DND-41 (cell line): Measurements from ENCODE around the gene MKLN1.

ENCODE experiments used
- ATAC-seq: fragments of 200-7000 bp; cut with Tn5 transposase; 3 replicates; pipeline ENCODE4 v1.9.1; 2021; ENCODE audit warnings: low read depth; ENCODE audit not compliant: insufficient read depth
- DNase-seq: peaks from one replicate; pipeline ENCODE4 v3.0.0-alpha.2; 2020
- H2AFZ ChIP-seq: 2 replicates; pipeline ENCODE4 v1.6.0; 2012; ENCODE audit warnings: low read depth, low read length
- H3K27ac ChIP-seq: 2 replicates; pipeline ENCODE4 v1.5.1; 2012; ENCODE audit warnings: low read length, inconsistent platforms
- H3K27me3 ChIP-seq: fragments of 200-600 bp; sonication (generic); 2 replicates; pipeline ENCODE4 v1.6.0; 2012; ENCODE audit warnings: low read length, mild to moderate bottlenecking, inconsistent platforms; ENCODE audit not compliant: insufficient read depth, poor library complexity
- H3K36me3 ChIP-seq: 2 replicates; pipeline ENCODE4 v1.5.1; 2012; ENCODE audit warnings: low read length, inconsistent platforms; ENCODE audit not compliant: insufficient read depth
- H3K4me1 ChIP-seq: 2 replicates; pipeline ENCODE4 v1.5.1; 2012; ENCODE audit warnings: mild to moderate bottlenecking, low read length; ENCODE audit not compliant: insufficient read depth
- H3K4me2 ChIP-seq: 2 replicates; pipeline ENCODE4 v1.6.0; 2012; ENCODE audit warnings: mild to moderate bottlenecking, moderate library complexity, low read length, inconsistent platforms; ENCODE audit not compliant: insufficient read depth
- H3K4me3 ChIP-seq, 2 experiments: fragments of 200-600 bp in 1 of 2; shearing (Covaris generic) in 1 of 2; 2 replicates each; pipeline ENCODE4 v1.5.1; 2012 to 2016; ENCODE audit warnings: inconsistent platforms in 2 of 2, low read length in 2 of 2, mild to moderate bottlenecking in 2 of 2, low read depth in 1 of 2, moderate library complexity in 1 of 2
- H3K79me2 ChIP-seq: 2 replicates; pipeline ENCODE4 v1.6.0; 2012; ENCODE audit warnings: low read length, inconsistent platforms; ENCODE audit not compliant: insufficient read depth
- H3K9ac ChIP-seq: 2 replicates; pipeline ENCODE4 v1.6.0; 2012; ENCODE audit warnings: low read depth, mild to moderate bottlenecking, inconsistent platforms, low read length, moderate library complexity
- H3K9me3 ChIP-seq: 2 replicates; pipeline ENCODE4 v1.5.1; 2012; ENCODE audit warnings: low read length, moderate library complexity, mild to moderate bottlenecking, inconsistent platforms; ENCODE audit not compliant: insufficient read depth, severe bottlenecking
- H4K20me1 ChIP-seq: 2 replicates; pipeline ENCODE4 v1.6.0; 2012; ENCODE audit warnings: low read length; ENCODE audit not compliant: insufficient read depth
- EZH2 ChIP-seq: IDR thresholded peaks from 3 replicates; pipeline ENCODE4 v1.6.1; 2012; ENCODE audit warnings: borderline replicate concordance, low read depth, mild to moderate bottlenecking, moderate library complexity, low read length, inconsistent platforms; ENCODE audit not compliant: severe bottlenecking
- TF ChIP-seq, protein P1 (sequence below): IDR thresholded peaks from 2 replicates; pipeline ENCODE4 v1.5.1; 2012; ENCODE audit warnings: borderline replicate concordance, low read length, moderate library complexity, mild to moderate bottlenecking; ENCODE audit not compliant: poor library complexity, severe bottlenecking; ENCODE audit errors: extremely low read depth

Gene MKLN1

DNA sequence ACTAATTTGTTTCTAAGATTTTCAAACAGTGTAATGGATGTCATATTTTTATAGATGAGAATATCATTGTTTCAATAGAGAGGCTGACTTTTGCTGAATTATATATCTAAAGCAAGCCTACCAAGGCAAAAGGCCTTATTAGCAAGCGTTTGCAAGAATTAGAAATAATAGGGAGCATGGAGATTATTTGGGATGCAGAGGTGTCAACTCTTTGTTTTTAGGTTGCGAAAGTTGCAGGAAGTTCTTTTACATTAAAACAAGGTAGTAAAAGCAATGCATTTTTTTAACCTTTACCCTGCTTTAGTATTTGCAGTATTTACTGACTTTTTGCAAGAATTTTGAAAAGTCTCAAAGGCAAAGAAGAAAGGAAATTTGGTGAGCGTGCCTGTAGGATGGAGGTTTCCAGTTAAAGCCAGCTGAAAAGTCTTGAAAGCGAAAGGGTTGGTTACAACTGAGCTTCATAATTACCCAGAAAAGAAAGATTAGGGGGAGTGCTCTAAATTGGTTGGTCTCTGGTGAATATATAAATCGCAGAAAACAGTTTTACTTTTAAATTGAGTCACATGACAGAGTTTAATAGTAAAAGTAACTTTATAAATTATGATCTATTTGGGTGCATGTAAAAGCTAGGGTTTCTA lies 81.6 kb downstream of the MKLN1 start:
- Histone ChIP-seq H3K27ac (no peak overlapping the region), H3K4me1 (no peaks in the 10 kb centered on the region), H3K27me3 (no peaks in the 10 kb centered on the region), H3K36me3 (peaks cover 45% of the 10 kb centered on the region), H3K9me3 (no peaks in the 10 kb centered on the region), H2AFZ (no peak overlapping the region), H3K4me2 (no peak overlapping the region), H4K20me1 (no peaks in the 10 kb centered on the region), H3K9ac (no peak overlapping the region), H3K79me2 (peaks cover 9% of the 10 kb centered on the region), H3K4me3 (no peak overlapping the region)
- no peak for DNase-seq
- no peak for ATAC-seq
- TF ChIP-seq, protein P1, sequence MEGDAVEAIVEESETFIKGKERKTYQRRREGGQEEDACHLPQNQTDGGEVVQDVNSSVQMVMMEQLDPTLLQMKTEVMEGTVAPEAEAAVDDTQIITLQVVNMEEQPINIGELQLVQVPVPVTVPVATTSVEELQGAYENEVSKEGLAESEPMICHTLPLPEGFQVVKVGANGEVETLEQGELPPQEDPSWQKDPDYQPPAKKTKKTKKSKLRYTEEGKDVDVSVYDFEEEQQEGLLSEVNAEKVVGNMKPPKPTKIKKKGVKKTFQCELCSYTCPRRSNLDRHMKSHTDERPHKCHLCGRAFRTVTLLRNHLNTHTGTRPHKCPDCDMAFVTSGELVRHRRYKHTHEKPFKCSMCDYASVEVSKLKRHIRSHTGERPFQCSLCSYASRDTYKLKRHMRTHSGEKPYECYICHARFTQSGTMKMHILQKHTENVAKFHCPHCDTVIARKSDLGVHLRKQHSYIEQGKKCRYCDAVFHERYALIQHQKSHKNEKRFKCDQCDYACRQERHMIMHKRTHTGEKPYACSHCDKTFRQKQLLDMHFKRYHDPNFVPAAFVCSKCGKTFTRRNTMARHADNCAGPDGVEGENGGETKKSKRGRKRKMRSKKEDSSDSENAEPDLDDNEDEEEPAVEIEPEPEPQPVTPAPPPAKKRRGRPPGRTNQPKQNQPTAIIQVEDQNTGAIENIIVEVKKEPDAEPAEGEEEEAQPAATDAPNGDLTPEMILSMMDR, result no peak
- TF ChIP-seq EZH2, result no peak

GRCh38 chr7:131412031-131412430 lies 84.4 kb downstream of the MKLN1 start:
- DNase-seq (no peak), ATAC-seq (no peak)
- no peaks in the 10 kb centered on the region for H3K4me1 ChIP-seq
- H3K27ac ChIP-seq, result no peak overlapping the region
- no peak overlapping the region for H3K4me3 ChIP-seq
- no peaks in the 10 kb centered on the region for H3K27me3 ChIP-seq
- no peak overlapping the region for H3K4me2 ChIP-seq
- no peaks in the 10 kb centered on the region for H3K9me3 ChIP-seq
- H3K79me2 ChIP-seq, result peaks cover 5% of the 10 kb centered on the region
- no peak for TF ChIP-seq EZH2
- TF ChIP-seq, protein P1, result no peak
- no peak overlapping the region for H3K9ac ChIP-seq
- H2AFZ ChIP-seq, result no peak overlapping the region
- H3K36me3 ChIP-seq, result peaks cover 57% of the 10 kb centered on the region
- H4K20me1 ChIP-seq, result no peaks in the 10 kb centered on the region

GRCh38 chr7:131413711-131414110 lies 86.0 kb downstream of the MKLN1 start:
- H3K79me2 ChIP-seq, result peaks cover 5% of the 10 kb centered on the region; the same call in 1 of the 2 replicates
- H4K20me1 ChIP-seq, result no peaks in the 10 kb centered on the region
- no peaks in the 10 kb centered on the region for H3K4me1 ChIP-seq
- H3K9ac ChIP-seq, result no peak overlapping the region
- H3K9me3 ChIP-seq, result no peaks in the 10 kb centered on the region
- no peak overlapping the region for H3K4me3 ChIP-seq
- no peak overlapping the region for H3K4me2 ChIP-seq
- H3K27me3 ChIP-seq, result no peaks in the 10 kb centered on the region
- DNase-seq (no peak), ATAC-seq (no peak)
- H2AFZ ChIP-seq, result no peak overlapping the region
- TF ChIP-seq, protein P1, result no peak
- TF ChIP-seq EZH2, result no peak
- H3K36me3 ChIP-seq, result peaks cover 68% of the 10 kb centered on the region
- no peak overlapping the region for H3K27ac ChIP-seq
